ENCODE measurements around the gene PJA2.
A peak's percentile ranks its signal among the peaks of the same experiment; 100 is the strongest.

Gene PJA2

DNA sequence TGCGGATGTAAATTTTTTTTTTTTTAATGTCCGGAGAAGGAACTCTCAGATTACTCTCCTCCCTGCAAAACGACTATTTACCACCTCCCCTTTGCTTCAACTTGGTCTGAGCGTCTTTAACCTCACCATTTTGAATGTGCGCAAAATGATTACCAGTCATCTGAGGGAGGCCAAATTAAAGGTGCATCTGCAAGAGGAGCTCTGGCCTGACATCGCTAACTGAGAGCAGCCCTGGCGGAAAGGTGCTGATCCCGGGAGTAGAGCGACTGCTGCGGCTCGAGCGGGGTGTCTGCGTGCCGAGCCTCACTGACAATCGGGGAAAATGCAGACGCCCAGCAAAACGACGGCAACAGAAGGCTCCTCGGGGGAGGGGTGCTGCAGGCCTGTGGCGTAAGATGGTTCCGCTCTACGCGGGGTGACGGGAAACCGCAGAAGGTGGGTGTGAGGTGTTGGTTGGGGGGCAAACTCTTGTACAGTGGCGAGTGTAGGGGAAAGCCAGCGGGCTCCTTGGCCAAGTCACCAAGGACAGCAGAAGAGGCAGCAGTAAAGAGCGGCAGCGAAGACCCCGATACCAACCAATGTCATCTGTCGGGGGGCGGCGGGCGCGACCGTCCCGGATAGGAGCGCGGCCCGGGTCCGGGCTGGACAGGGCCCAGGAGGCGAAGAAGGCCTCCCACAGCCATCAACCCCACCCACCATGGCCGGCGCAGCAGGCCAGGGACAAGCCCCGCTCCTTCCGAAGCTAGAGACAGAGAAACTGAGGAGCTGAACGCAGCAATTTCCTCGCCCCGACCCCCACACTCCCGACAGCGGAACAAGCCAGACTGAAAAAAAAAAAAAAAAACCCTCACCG is 557 bp downstream of the PJA2 start:
- peak; percentile 77 for DNase-seq (ENCODE audit: low spot score)

DNA sequence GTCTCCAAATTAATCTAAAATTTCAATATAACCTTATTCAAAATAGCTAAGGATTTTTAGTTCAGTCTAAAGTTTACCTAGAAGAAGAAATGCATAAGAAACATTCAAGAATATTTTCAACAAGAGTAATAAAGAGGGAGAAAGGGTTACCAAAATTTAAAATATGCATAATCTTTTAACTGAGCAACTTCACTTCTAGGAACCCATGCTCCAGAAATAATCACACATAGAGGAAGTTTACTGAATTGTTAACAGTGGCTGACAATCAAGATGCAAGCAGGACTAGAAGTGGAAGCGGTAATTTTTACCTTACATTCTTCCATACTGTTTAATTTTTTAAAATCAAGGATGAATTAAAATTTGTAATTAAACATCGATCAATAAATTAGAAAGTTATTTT is 1.9 kb downstream of the PJA2 start:
- DNase-seq (ENCODE audit: low spot score) = peak; percentile 22

DNA sequence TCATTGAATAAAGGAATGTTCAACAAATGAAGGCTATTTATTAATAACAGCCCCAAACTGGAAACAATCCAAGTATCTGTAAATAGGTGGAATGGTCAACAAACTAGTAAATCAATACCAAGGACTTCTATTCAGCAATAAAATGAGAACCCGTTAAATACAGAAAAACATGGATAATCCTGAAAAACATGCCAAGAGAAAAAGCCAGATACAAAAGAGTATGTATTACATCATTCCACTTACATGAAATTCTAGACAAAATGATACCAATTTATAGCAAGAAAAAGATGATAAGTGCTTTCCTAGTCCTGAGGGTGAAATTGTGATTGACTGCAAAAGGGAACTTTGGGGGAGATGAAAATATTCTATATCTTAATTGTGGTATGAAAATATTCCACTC is 3.1 kb downstream of the PJA2 start:
- no peak for DNase-seq (ENCODE audit: low spot score)

DNA sequence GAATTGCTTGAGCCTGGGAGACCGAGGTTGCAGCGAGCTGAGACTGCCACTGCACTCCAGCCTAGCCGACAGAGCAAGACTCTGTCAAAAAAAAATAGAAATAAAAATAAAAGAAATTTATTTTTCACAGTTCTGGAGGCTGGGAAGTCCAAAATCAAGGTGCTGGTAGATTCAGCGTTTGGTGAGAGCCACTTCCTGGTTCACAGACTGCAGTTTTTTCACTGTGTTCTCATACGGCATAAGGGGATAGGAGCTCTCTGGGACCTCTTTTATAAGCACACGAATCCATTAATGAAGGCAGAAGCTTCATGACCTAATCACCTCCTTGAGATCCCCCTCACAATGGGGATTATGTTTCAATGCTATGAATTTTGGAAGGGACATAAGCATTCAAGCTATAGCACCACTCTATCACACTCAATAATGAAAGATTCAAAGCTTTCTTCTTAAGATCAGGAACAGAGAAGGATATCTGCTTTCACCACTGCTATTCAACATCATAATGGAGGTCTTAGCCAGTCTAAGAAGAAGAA is 5.3 kb downstream of the PJA2 start:
- no peak for DNase-seq (ENCODE audit: low spot score)

DNA sequence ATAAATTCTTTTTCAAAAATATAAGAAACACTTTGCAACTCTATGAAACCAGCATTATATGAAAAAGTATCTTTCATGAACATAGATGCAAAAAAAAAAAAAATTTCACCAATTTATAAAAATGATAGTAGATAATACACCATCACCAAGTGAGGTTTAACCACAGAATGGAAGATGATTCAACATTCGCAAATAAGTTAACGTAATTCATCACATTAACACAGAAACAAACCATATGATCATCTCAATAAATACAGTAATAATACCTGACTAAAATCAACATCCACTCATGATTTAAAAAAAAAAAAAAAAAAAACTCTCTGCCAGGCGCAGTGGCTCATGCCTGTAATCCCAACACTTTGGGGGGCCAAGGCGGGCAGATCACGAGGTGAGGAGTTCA is 6.3 kb downstream of the PJA2 start:
- DNase-seq (ENCODE audit: low spot score) = no peak

DNA sequence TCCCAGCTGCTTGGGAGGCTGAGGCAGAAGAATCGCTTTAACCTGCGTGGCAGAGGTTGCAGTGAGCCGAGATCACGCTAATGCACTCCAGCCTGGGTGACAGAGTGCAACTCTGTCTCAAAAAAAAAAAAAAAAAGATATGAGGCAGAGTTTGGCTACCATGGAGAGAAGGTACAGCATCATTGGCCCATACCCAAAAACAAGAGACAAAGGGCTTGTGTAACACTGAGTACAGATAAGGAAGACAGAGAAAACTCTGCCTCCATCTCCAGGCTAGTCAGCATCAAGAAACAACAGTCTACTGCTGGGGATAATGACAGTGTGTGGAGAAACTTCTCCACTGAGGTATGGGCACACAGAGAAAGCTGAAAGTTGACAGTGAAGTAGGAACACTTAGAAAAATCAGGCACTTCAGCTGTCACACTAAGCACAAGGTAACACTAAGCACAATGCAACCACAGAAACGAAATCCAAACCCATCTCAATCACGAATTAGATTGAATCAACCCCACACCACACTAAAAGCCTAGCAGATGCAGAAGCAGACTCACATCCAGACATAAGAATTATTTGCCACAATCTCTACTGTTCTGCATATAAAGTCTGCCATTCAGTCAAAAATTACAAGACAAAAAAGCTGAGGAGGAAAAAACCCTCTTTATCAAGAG is 10.5 kb downstream of the PJA2 start:
- no peak for DNase-seq (ENCODE audit: low spot score)

DNA sequence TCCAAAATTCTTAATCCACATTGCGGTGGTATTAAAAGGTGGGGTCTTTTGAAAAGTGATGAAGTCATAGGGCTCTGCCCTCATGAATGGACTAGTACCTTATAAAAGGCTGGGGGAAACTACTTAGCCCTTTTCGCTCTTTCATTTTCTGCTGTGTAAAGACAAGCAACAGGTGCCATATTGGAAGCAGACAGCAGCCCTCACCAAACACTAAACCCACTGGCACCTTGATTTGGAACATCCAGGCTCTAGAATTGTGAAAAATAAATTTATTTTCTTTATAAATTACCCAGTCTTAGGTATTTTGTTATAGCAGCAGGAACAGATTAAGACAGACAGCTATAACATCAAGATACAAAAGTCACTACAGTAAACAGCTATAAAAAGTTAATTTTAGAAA is 12.8 kb downstream of the PJA2 start:
- no peak for DNase-seq (ENCODE audit: low spot score)

DNA sequence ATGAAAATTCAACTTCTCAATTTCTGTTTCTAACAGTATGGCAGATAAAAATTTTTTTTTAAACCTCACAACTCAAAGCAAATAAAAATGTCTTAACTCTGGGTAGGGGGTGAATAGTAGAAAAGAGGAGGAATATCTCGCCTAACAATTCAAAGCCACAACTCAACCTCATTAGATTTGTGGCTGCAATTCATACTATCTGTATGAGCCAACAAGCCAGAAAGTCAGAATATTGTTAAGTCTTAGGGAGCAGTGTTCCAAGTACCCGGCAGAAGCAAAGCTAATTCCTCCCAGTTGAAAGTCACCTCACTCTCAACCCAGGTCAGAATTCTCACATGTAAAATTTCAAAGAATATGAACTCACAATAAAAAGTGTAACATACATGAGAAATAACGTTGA is 15.0 kb downstream of the PJA2 start:
- DNase-seq (ENCODE audit: low spot score) = no peak

DNA sequence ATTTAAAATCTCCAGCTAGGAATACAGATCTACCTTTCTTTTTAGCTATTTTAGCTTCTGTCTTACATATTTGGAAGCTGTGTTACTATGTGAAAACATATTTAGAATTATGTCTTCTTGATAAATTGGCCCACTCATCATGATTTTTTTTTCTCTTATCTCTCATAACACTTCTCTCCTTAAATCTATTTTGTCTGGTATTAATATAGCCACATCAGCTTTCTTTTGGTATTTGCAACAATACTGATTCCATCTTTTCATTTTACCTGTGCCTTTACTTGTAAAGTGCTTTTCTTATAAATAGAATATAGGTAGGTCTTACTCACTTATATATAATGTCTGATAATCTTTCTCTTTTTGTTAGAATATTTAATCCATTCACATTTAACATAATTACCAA is 19.6 kb downstream of the PJA2 start:
- DNase-seq (ENCODE audit: low spot score) = no peak

DNA sequence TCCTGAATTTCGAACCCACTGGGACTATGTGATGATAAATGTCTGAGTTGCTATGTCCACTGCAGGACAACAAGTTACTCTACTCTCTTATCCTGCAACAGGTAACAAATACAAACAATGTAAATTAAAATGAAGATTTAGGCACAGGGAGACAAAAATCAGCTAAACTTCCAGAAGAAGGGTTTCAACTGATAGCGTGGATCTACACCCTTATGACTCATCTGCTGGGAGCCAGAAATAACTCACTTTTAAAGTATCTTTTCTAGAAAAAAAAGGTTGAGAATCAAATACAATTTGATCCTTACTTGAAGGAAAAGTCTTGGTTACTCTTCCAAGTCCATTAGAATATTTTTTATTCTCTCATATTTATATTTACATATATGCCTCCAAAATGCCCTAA is 21.4 kb downstream of the PJA2 start:
- DNase-seq (ENCODE audit: low spot score) = no peak

DNA sequence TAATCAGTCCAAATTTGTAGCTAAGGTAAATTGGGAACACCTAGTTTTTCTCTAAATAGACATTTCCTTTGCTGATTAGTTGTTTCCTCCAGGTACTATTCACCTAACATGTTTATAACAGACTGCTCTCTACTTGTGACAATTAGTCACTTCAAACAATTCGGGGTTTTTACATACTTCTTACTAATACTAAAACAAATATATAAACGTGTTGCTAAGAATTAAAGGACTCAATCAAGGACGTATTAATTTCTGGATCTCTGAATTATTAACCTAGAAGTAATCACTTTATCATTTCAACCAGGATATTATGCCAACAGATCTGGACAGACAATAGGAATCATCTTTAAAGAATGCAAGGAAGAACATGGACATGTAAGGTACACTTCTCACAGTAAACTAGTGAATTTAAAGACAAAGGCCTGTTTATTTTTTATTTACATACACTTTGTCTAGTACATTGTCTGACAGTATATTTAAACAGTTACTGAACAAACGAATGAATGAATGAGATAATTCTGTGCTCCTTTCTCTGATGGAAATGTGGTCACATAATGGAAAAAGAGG is 22.3 kb downstream of the PJA2 start:
- DNase-seq (ENCODE audit: low spot score) = no peak

DNA sequence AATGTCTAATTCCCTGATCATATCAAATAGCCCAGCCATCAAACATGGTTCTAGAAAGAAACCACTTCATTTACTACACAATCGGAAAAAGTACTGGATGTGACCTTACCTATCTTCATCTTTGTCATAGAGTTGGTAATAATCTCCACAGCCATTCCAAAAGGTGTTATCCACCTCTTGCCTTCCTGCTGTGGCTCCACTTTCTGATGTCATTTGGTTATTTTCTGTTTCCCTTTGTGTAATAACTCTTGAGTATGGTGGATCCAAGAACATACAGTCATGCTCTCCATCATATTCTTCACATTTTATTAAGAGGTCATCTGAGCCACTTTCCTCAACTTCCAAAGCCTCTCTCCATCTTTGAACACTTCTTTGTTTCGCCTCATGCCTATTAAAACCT is 31.7 kb downstream of the PJA2 start:
- DNase-seq (ENCODE audit: low spot score) = no peak

DNA sequence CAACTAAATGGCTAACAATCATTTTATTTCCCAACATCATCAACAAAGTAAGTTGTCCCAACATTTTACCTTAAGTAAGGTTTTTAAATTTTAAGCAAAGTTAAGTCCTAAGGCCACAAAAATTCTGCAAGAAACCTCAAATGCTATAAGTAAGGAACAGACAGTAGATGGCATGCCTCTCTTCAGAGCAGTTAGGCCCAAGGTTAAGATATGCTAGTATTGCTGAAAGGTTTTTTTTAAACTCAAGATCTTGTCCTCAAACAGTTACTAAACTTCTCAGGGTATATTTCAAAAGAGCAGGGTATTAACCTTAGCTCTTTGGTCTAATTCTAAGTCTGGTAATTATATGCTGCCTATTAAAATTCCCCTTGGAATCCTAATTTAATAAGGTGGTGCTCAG is 35.1 kb downstream of the PJA2 start:
- no peak for DNase-seq (ENCODE audit: low spot score)

DNA sequence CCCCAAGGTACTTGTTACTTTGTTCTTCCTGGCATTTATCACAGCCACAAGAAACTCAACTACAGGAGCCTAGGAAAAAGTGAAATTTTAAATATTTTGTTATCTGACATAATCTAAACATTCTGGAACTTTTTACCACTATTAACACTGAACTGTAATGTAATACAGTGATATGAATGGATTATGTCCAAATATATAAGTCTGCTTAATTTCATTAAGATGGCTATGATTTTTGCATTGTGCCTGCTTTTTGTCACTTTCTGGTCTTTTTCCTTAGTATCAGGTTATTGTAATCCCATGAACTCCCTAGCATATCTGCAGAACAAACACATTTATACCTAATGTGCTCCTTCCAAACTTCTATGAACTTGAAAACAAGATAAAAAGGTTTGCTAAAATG is 35.8 kb downstream of the PJA2 start:
- DNase-seq (ENCODE audit: low spot score) = no peak

DNA sequence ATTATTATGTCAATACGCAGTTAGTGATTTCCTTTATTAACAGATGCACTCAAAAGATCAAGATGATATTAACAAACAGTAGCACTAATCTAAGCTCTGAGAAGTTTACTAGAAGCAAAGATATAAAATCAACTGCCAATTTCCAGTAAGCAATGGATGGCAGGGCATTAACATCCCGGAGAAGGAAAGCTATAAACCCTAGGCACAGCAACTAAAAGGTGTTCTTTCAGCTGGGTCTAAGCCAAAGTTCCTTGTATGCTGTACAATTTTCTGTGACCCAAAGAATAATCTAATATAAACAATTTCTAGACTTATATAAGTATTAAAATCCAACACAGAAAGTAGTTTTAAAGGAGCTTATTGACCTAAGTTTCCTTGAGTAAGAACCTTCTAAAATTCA is 39.4 kb downstream of the PJA2 start:
- DNase-seq (ENCODE audit: low spot score) = no peak

DNA sequence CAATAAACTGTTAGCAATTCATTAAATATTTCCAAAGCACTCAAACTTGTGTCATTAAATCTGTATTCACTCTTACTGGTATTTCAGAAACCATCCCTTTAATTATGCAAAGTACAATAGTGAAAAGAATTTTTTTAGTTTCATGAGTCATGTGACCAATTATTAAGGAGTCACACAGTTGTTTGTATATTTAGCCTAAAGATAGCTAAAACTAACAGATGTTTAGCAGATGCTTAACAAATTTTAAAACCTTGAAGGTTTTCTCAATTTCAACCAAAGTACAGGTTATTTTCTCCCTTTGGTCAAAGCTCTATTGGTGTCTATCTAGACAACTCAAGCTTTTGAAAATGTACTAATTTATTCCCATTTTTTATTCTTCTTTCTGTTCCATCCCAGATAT is 44.1 kb downstream of the PJA2 start:
- DNase-seq (ENCODE audit: low spot score) = no peak

DNA sequence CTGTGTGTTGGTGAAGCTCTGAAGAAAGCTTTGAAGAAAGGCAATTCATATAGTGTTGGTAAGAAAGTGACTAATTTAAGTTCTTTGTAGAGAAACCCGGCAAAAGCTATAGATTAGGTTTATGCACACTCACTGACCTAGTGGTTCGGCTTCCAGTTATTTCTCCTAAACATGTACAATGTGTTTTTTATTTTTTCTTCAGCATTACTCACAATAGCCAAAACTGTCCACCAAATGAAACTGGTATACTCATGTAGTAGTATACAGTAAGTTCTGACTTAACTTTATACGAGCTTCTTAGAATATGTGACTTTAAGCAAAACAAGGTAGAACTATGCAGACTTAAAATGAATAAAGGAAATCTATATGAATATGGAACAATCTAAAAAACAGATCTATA is 44.8 kb downstream of the PJA2 start:
- no peak for DNase-seq (ENCODE audit: low spot score)

DNA sequence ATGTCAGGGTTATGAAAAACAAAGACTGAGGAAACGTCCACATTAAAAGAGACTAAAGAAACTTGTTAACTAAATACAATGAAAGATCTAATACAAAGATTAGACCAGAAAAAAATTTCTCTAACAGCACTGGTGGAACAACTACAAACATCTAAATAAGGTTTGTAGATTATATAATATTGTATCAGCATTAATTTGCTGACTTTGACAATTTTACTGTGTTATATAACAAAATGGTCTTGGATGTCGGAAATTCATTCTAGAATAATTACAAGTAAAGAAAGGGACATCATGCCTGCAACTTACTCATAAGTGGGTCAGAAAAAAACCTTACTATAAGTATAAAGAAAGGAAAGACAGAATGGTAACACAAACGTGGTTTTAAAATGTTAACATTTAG is 50.1 kb downstream of the PJA2 start:
- DNase-seq (ENCODE audit: low spot score) = no peak

DNA sequence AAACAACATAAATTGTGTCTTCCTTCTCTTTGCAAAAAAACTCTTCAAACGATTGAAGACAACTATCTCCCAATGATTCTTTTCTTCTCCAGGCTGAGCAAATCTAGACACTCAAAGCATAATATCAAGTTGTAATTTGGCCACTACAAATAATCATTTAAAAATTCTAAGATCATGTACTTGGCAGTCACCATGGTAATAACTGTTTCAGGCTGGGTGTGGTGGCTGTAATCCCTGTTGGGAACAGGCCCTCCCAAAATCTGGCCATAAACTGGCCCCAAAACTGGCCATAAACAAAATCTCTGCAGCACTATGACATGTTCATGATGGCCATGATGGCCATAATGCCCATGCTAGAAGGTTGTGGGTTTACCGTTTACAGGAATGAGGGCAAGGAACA is 52.0 kb downstream of the PJA2 start:
- DNase-seq (ENCODE audit: low spot score) = no peak

DNA sequence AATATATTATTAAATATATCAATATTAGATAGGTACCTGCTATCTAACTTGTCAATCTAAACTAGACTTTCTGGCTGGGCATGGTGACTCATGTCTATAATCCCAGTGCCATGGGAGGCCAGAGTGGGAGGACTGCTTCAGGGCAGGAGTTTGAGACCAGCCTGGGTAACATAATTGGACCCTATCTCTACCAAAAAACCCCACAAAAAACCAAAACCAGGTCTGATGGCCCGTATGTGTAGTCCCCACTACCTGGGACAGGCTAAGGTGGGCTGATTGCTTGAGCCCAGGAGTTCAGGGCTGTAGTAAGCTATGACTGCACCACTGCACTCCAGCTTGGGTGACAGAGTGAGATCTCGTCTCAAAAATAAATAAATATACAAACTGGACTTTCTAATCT is 55.0 kb downstream of the PJA2 start:
- DNase-seq (ENCODE audit: low spot score) = no peak

DNA sequence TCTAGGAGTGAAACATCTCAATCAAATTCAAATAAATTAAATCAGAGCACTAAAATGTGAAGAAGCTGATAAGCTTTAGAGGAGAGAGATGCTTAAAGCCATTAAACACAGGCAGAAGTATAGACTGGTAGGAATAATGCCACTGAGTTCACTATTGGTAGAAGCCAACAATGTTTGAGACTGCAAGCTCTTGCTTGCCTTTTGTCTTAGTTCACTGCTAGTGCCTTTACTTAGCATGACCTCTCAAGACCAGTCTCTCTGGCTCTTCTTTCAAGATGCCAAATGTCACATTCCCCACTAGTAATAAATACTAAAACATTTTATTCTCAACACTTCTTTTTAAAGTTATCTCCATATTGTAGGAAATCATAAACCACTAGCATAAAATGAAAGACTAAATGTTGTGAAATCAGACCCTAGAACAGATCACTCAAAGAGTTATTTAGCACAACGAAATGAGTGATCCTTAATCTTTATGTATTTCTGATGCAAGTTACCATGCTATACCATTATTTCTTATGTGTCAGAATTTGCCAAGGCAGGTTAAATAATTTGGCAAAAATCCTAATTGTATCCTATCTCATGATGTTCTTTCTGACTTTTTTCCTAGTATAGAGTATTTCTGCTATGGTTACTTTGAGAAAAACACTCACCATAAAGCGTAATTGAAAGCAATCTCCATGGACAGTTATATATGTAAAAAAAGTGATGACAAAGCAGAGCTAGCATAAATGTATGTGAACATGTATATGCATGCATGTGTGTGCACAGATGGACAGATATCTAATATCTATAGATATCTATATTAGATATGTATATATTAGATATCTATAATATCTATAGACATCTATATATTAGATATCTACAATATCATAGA is 57.5 kb downstream of the PJA2 start:
- DNase-seq (ENCODE audit: low spot score) = no peak

DNA sequence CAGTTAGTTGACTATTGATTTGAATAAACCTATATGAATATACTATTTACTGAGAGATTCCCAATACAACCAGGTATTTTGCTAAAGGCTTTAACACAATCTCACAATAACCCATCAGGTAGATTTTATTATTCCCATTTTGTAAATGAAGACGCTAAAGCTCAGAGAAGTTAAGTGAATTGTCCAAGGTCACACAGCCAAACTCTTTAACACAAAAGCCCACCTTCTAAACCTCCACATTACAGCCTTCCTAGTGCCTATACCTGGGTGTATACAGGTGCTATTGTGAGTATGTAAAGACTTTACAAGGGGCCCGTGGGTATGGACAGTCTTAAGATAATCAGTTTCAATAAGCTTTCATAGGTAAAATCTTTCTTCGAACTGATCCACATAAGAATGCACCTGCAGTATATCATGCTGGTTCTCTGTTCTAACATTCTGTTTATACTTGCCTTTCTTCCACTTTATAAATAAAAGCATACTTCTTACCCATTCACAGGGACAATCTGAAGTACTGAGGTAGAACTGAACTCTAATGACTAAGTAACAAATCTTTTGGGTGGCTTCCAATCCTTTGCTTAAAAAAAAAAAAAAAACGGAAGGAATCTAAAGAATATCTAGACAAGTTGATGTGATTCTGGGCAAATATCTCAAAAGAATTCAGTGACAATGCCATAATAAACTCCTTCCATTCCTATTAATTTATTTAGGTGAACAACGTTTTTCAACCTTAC is 59.1 kb downstream of the PJA2 start:
- no peak for DNase-seq (ENCODE audit: low spot score)
